Neural progenitor cell (in vitro differentiated cells): ENCODE data around the gene GSE1. TPM values are rescaled to one million over a fixed set of nuclear protein-coding genes. Genes with fewer than 3 reads are reported as not detected.

Source experiments
- DNase-seq: peaks from one replicate; pipeline ENCODE4 v3.0.0-alpha.2; 2016; ENCODE audit warnings: low spot score
- H2AFZ ChIP-seq: fragments of 200-600 bp; sonication (generic); replicated peaks from 2 replicates; pipeline ENCODE4 v1.6.1; 2016; ENCODE audit warnings: antibody characterized with exemption
- H3F3A ChIP-seq: fragments of 200-600 bp; sonication (generic); 2 replicates; pipeline ENCODE4 v1.6.1; 2016; ENCODE audit warnings: antibody characterized with exemption, low read depth
- H3K27ac ChIP-seq: fragments of 200-600 bp; sonication (generic); 2 replicates; pipeline ENCODE4 v1.5.1; 2016; ENCODE audit warnings: mild to moderate bottlenecking
- H3K27me3 ChIP-seq: fragments of 200-600 bp; sonication (generic); 2 replicates; pipeline ENCODE4 v1.6.1; 2016; ENCODE audit warnings: mild to moderate bottlenecking, moderate library complexity
- H3K36me3 ChIP-seq: fragments of 200-600 bp; sonication (generic); 2 replicates; pipeline ENCODE4 v1.5.1; 2016
- H3K4me1 ChIP-seq: fragments of 200-600 bp; sonication (generic); 2 replicates; pipeline ENCODE4 v1.6.1; 2016; ENCODE audit warnings: mixed run types
- H3K4me2 ChIP-seq: fragments of 200-600 bp; sonication (generic); 2 replicates; pipeline ENCODE4 v1.6.1; 2016
- H3K4me3 ChIP-seq: fragments of 200-600 bp; sonication (generic); 2 replicates; pipeline ENCODE4 v1.5.1; 2016
- H3K79me2 ChIP-seq: fragments of 200-600 bp; sonication (generic); 2 replicates; pipeline ENCODE4 v1.6.1; 2016; ENCODE audit warnings: low read depth
- H3K9ac ChIP-seq: fragments of 200-600 bp; sonication (generic); 2 replicates; pipeline ENCODE4 v1.6.1; 2016
- H3K9me3 ChIP-seq: fragments of 200-600 bp; sonication (generic); 2 replicates; pipeline ENCODE4 v1.5.1; 2016; ENCODE audit warnings: low read depth
- H4K20me1 ChIP-seq: fragments of 200-600 bp; sonication (generic); 2 replicates; pipeline ENCODE4 v1.6.1; 2016; ENCODE audit warnings: low read depth
- H3K27ac Mint-ChIP-seq: 3 replicates; pipeline ENCODE4 v1.8.0; 2021; ENCODE audit warnings: mixed read lengths
- H3K27me3 Mint-ChIP-seq: 2 replicates; pipeline ENCODE4 v1.8.0; 2022; ENCODE audit warnings: low read depth, mild to moderate bottlenecking, inconsistent platforms, moderate library complexity, mixed read lengths; ENCODE audit not compliant: insufficient read depth
- H3K36me3 Mint-ChIP-seq: 3 replicates; pipeline ENCODE4 v1.8.0; 2021; ENCODE audit warnings: mixed read lengths
- H3K4me1 Mint-ChIP-seq: 3 replicates; pipeline ENCODE4 v1.8.0; 2021; ENCODE audit warnings: mixed read lengths
- H3K4me3 Mint-ChIP-seq: 3 replicates; pipeline ENCODE4 v1.8.0; 2021; ENCODE audit warnings: mild to moderate bottlenecking, moderate library complexity, mixed read lengths
- H3K9me3 Mint-ChIP-seq: 3 replicates; pipeline ENCODE4 v1.8.0; 2020; ENCODE audit warnings: mixed read lengths
- CTCF ChIP-seq: fragments of 200-600 bp; sonication (generic); IDR thresholded peaks from 2 replicates; pipeline ENCODE4 v1.5.1; 2017; ENCODE audit warnings: antibody characterized with exemption, mild to moderate bottlenecking
- EZH2 ChIP-seq: fragments of 200-600 bp; sonication (generic); IDR thresholded peaks from 2 replicates; pipeline ENCODE4 v1.6.1; 2017; ENCODE audit warnings: antibody characterized with exemption, mild to moderate bottlenecking, moderate library complexity
- EZH2phosphoT487 ChIP-seq: fragments of 200-600 bp; sonication (generic); IDR thresholded peaks from 2 replicates; pipeline ENCODE4 v1.6.1; 2017; ENCODE audit warnings: antibody characterized with exemption
- total RNA-seq: library from RNA; depleted of rRNA; stranded (reverse); fragments of >200 nt; gene quantifications from 2 replicates; pipeline ENCODE4 v1.2.3, GENCODE V29; 2015; ENCODE audit warnings: low replicate concordance

Gene GSE1
- total RNA-seq, 1 donor from 2014 or later = 7.7 TPM

- no peak for TF ChIP-seq EZH2phosphoT487
- no peak for TF ChIP-seq CTCF
- TF ChIP-seq EZH2 = no peak
- H3K27ac Mint-ChIP-seq = no peak overlapping the region
- H3K36me3 ChIP-seq = no peaks in the 10 kb centered on the region
- H2AFZ ChIP-seq = no peak overlapping the region
- H3K4me1 Mint-ChIP-seq = peaks cover 11% of the 10 kb centered on the region
- no peaks in the 10 kb centered on the region for H3K9me3 ChIP-seq
- H3K27me3 Mint-ChIP-seq = no peaks in the 10 kb centered on the region
- H3F3A ChIP-seq = peaks cover 6% of the 10 kb centered on the region
- H3K4me3 Mint-ChIP-seq = no peak overlapping the region
- H3K4me2 ChIP-seq = no peak overlapping the region
- no peaks in the 10 kb centered on the region for H3K27me3 ChIP-seq
- no peaks in the 10 kb centered on the region for H4K20me1 ChIP-seq
- no peak overlapping the region for H3K27ac ChIP-seq
- H3K4me1 ChIP-seq = peaks cover 12% of the 10 kb centered on the region
- H3K36me3 Mint-ChIP-seq = no peaks in the 10 kb centered on the region
- no peaks in the 10 kb centered on the region for H3K9me3 Mint-ChIP-seq
- no peak overlapping the region for H3K9ac ChIP-seq
- no peak for DNase-seq
- H3K79me2 ChIP-seq = peaks cover 19% of the 10 kb centered on the region
- H3K4me3 ChIP-seq = no peak overlapping the region
Measured at GRCh38 chr16:85645021-85645589, 32.0 kb downstream of the GSE1 start.

GRCh38 chr16:85646358-85646907, 33.3 kb downstream of the GSE1 start:
- TF ChIP-seq EZH2phosphoT487 (no peak), EZH2 (no peak), CTCF (no peak)
- Histone ChIP-seq H3K9me3 (no peaks in the 10 kb centered on the region), H2AFZ (no peak overlapping the region), H4K20me1 (no peaks in the 10 kb centered on the region), H3K27ac (no peak overlapping the region), H3K4me2 (no peak overlapping the region), H3F3A (peaks cover 13% of the 10 kb centered on the region), H3K4me1 (peaks cover 23% of the 10 kb centered on the region), H3K9ac (no peak overlapping the region), H3K79me2 (peaks cover 11% of the 10 kb centered on the region), H3K4me3 (no peak overlapping the region), H3K36me3 (no peaks in the 10 kb centered on the region), H3K27me3 (no peaks in the 10 kb centered on the region)
- H3K9me3 Mint-ChIP-seq = no peaks in the 10 kb centered on the region
- no peaks in the 10 kb centered on the region for H3K36me3 Mint-ChIP-seq
- no peak overlapping the region for H3K27ac Mint-ChIP-seq
- no peak for DNase-seq
- H3K27me3 Mint-ChIP-seq = no peaks in the 10 kb centered on the region
- H3K4me3 Mint-ChIP-seq = no peak overlapping the region
- peaks cover 11% of the 10 kb centered on the region for H3K4me1 Mint-ChIP-seq

- peaks cover 17% of the 10 kb centered on the region for H3F3A ChIP-seq
- Mint-ChIP-seq H3K4me3 (no peak overlapping the region), H3K9me3 (no peaks in the 10 kb centered on the region), H3K36me3 (no peaks in the 10 kb centered on the region), H3K27me3 (no peaks in the 10 kb centered on the region), H3K27ac (peak overlapping the region; percentile 87), H3K4me1 (peaks cover 13% of the 10 kb centered on the region)
- no peaks in the 10 kb centered on the region for H3K9me3 ChIP-seq
- H4K20me1 ChIP-seq = peaks cover 2% of the 10 kb centered on the region
- TF ChIP-seq EZH2phosphoT487 = no peak
- TF ChIP-seq CTCF = no peak
- no peak for TF ChIP-seq EZH2
- peaks cover 11% of the 10 kb centered on the region for H3K79me2 ChIP-seq
- no peak overlapping the region for H3K4me2 ChIP-seq
- DNase-seq = no peak
- H3K36me3 ChIP-seq = no peaks in the 10 kb centered on the region
- H3K4me1 ChIP-seq = peaks cover 28% of the 10 kb centered on the region
- H3K9ac ChIP-seq = no peak overlapping the region
- no peak overlapping the region for H3K27ac ChIP-seq
- H3K4me3 ChIP-seq = no peak overlapping the region
- no peaks in the 10 kb centered on the region for H3K27me3 ChIP-seq
- no peak overlapping the region for H2AFZ ChIP-seq
Measured at GRCh38 chr16:85646976-85647375, 33.9 kb downstream of the GSE1 start.
